Endodermal cell (in vitro differentiated cells): ENCODE results near the gene COLQ. TPM values are rescaled to one million over a fixed set of nuclear protein-coding genes. Genes with fewer than 3 reads are reported as not detected.
A peak's percentile ranks its signal among the peaks of the same experiment; 100 is the strongest.

Source experiments
- DNase-seq: peaks from one replicate; pipeline ENCODE4 v3.0.0-alpha.2; 2017
- H3K27ac ChIP-seq: 2 replicates; pipeline ENCODE4 v1.5.1; 2013; ENCODE audit warnings: mild to moderate bottlenecking, low read depth, low read length, moderate library complexity
- H3K27me3 ChIP-seq: 2 replicates; pipeline ENCODE4 v1.6.1; 2013; ENCODE audit warnings: mild to moderate bottlenecking, low read length, moderate library complexity; ENCODE audit not compliant: insufficient read depth, control insufficient read depth, poor library complexity, severe bottlenecking
- H3K36me3 ChIP-seq: 2 replicates; pipeline ENCODE4 v1.7.0; 2013; ENCODE audit warnings: mild to moderate bottlenecking, low read length, moderate library complexity; ENCODE audit not compliant: control insufficient read depth, insufficient read depth
- H3K4me1 ChIP-seq: one replicate; pipeline ENCODE4 v1.7.0; 2013; ENCODE audit warnings: low read length; ENCODE audit not compliant: control insufficient read depth, insufficient read depth
- H3K4me3 ChIP-seq: 2 replicates; pipeline ENCODE4 v1.5.1; 2013; ENCODE audit warnings: mild to moderate bottlenecking, low read length, moderate library complexity
- H3K9ac ChIP-seq: 2 replicates; pipeline ENCODE4 v1.6.1; 2013; ENCODE audit warnings: mild to moderate bottlenecking, low read length, moderate library complexity; ENCODE audit not compliant: poor library complexity, severe bottlenecking; ENCODE audit errors: extremely low read depth
- H3K9me3 ChIP-seq: 2 replicates; pipeline ENCODE4 v1.6.1; 2013; ENCODE audit warnings: mild to moderate bottlenecking, low read length, moderate library complexity; ENCODE audit not compliant: control insufficient read depth
- H3K27ac Mint-ChIP-seq: 2 replicates; pipeline ENCODE4 v1.8.0; 2020; ENCODE audit warnings: mixed read lengths
- H3K27me3 Mint-ChIP-seq: 2 replicates; pipeline ENCODE4 v1.8.0; 2021; ENCODE audit warnings: mild to moderate bottlenecking, mixed read lengths; ENCODE audit not compliant: insufficient read depth
- H3K36me3 Mint-ChIP-seq: 2 replicates; pipeline ENCODE4 v1.8.0; 2020; ENCODE audit warnings: low read depth, mixed read lengths
- H3K4me1 Mint-ChIP-seq: 2 replicates; pipeline ENCODE4 v1.8.0; 2020; ENCODE audit warnings: mixed read lengths
- H3K4me3 Mint-ChIP-seq: 2 replicates; pipeline ENCODE4 v1.8.0; 2020; ENCODE audit warnings: mild to moderate bottlenecking, moderate library complexity, mixed read lengths
- H3K9me3 Mint-ChIP-seq: 2 replicates; pipeline ENCODE4 v1.8.0; 2020; ENCODE audit warnings: mild to moderate bottlenecking, mixed read lengths
- CTCF ChIP-seq: fragments of 200-600 bp; sonication (generic); conservative IDR thresholded peaks from 2 replicates; pipeline ENCODE4 v1.5.0; 2021; ENCODE audit warnings: antibody characterized with exemption, mild to moderate bottlenecking
- WGBS, 2 experiments: methylation state at CpG; one replicate each; pipeline versions ENCODE4 v1.1.5 to v1.1.7; 2013; ENCODE audit warnings: missing lambda C conversion rate in 2 of 2, mixed read lengths in 1 of 2; ENCODE audit not compliant: insufficient coverage in 1 of 2, insufficient read length in 1 of 2; 5-methylcytosine and 5-hydroxymethylcytosine counted together
- total RNA-seq, 2 donors: library from RNA; stranded (reverse); fragmentation: NEBNext Ultra II Directional in 1 of 2; extraction: Animal tissue kit (Norgen Biotek cat#: 25700) in 1 of 2; gene quantifications; 2 replicates in 1 of 2; 3 replicates in 1 of 2; pipeline ENCODE4 v1.2.1, GENCODE V29; 2021

The COLQ gene
- total RNA-seq, 2 donors from 2014 or later: 3.1 to 7.3 TPM

- Histone ChIP-seq H3K4me3 (no peak overlapping the region), H3K27ac (no peak overlapping the region), H3K4me1 (no peaks in the 10 kb centered on the region), H3K36me3 (peaks cover 89% of the 10 kb centered on the region), H3K9me3 (no peaks in the 10 kb centered on the region), H3K27me3 (no peaks in the 10 kb centered on the region), H3K9ac (no peak overlapping the region)
- DNase-seq: no peak
- Mint-ChIP-seq H3K27me3 (no peaks in the 10 kb centered on the region), H3K9me3 (no peaks in the 10 kb centered on the region), H3K4me1 (no peaks in the 10 kb centered on the region), H3K4me3 (no peak overlapping the region), H3K36me3 (peaks cover 73% of the 10 kb centered on the region), H3K27ac (no peak overlapping the region)
- WGBS, 2 experiments: 89 to 91% methylated on average over 4 to 6 of the region's 6 CpGs
- TF ChIP-seq CTCF: no peak
Measured at GRCh38 chr3:15436246-15436645, 85.3 kb downstream of the COLQ start.

- Histone ChIP-seq H3K9ac (no peak overlapping the region), H3K27me3 (no peaks in the 10 kb centered on the region), H3K4me1 (no peaks in the 10 kb centered on the region), H3K9me3 (no peaks in the 10 kb centered on the region), H3K27ac (no peak overlapping the region), H3K4me3 (no peak overlapping the region), H3K36me3 (peaks cover 85% of the 10 kb centered on the region)
- Mint-ChIP-seq H3K36me3 (peaks cover 61% of the 10 kb centered on the region), H3K27ac (no peak overlapping the region), H3K4me1 (no peaks in the 10 kb centered on the region), H3K9me3 (no peaks in the 10 kb centered on the region), H3K4me3 (no peak overlapping the region), H3K27me3 (no peaks in the 10 kb centered on the region)
- peak; percentile 57 for DNase-seq
- WGBS, 2 experiments: 94 to 100% methylated on average over 3 to 4 of the region's 4 CpGs
- TF ChIP-seq CTCF: no peak
Measured at GRCh38 chr3:15434756-15435155, 86.8 kb downstream of the COLQ start.

GRCh38 chr3:15433531-15433930, 88.0 kb downstream of the COLQ start:
- no peak overlapping the region for H3K4me3 ChIP-seq
- 98 to 100% methylated on average over 1 of the region's 1 CpG for WGBS, 2 experiments
- peaks cover 53% of the 10 kb centered on the region for H3K36me3 Mint-ChIP-seq
- no peaks in the 10 kb centered on the region for H3K4me1 ChIP-seq
- no peak overlapping the region for H3K4me3 Mint-ChIP-seq
- H3K36me3 ChIP-seq: peaks cover 73% of the 10 kb centered on the region
- H3K9me3 Mint-ChIP-seq: no peaks in the 10 kb centered on the region
- TF ChIP-seq CTCF: no peak
- DNase-seq: no peak
- H3K27ac Mint-ChIP-seq: no peak overlapping the region
- no peaks in the 10 kb centered on the region for H3K27me3 ChIP-seq
- H3K27me3 Mint-ChIP-seq: no peaks in the 10 kb centered on the region
- no peaks in the 10 kb centered on the region for H3K9me3 ChIP-seq
- no peak overlapping the region for H3K27ac ChIP-seq
- no peak overlapping the region for H3K9ac ChIP-seq
- H3K4me1 Mint-ChIP-seq: peaks cover 6% of the 10 kb centered on the region
